ENCODE measurements around the gene PSMB2. TPM values are rescaled to one million over a fixed set of nuclear protein-coding genes. Genes with fewer than 3 reads are reported as not detected.

Gene PSMB2
- total RNA-seq, 1 experiment from 2014 or later = 59.9 TPM

- Mint-ChIP-seq H3K9me3 (ENCODE audit: unreplicated experiment) (no peaks in the 10 kb centered on the region), H3K27me3 (ENCODE audit: insufficient read depth, unreplicated experiment) (no peaks in the 10 kb centered on the region), H3K4me1 (ENCODE audit: low read depth, unreplicated experiment) (no peaks in the 10 kb centered on the region), H3K27ac (ENCODE audit: unreplicated experiment) (no peak overlapping the region), H3K36me3 (ENCODE audit: insufficient read depth, unreplicated experiment) (peaks cover 26% of the 10 kb centered on the region), H3K4me3 (ENCODE audit: unreplicated experiment) (no peak overlapping the region)
- Histone ChIP-seq H3K4me3 (ENCODE audit: low read depth, low read length) (no peak overlapping the region), H3K9me3 (no peaks in the 10 kb centered on the region), H3K4me1 (no peaks in the 10 kb centered on the region), H3K27me3 (replicated peaks; ENCODE audit: control insufficient read depth, insufficient read depth, low read length) (no peaks in the 10 kb centered on the region), H3K36me3 (ENCODE audit: control insufficient read depth, insufficient read depth, low read length) (no peaks in the 10 kb centered on the region)
- POLR2A ChIA-PET = no interaction called here
- no TSS peak for BruUV-seq (replicated peaks)
- CTCF ChIA-PET = no interaction called here
- no peak for DNase-seq
- intact Hi-C loops (cut with micrococcal nuclease; ENCODE audit: unreplicated experiment) = no loop called here
- no peak for TF ChIP-seq CTCF (IDR thresholded peaks at IDR 0.05; ENCODE audit: insufficient read depth in 1 of 2, low read depth in 1 of 2, low read length in 1 of 2, severe bottlenecking in 1 of 2, unreplicated experiment in 1 of 2)
These were observed 41.9 kb downstream of the PSMB2 start for GRCh38 chr1:35599411-35599810.

- Histone ChIP-seq H3K9me3 (no peaks in the 10 kb centered on the region), H3K27me3 (replicated peaks; ENCODE audit: control insufficient read depth, insufficient read depth, low read length) (no peaks in the 10 kb centered on the region), H3K36me3 (ENCODE audit: control insufficient read depth, insufficient read depth, low read length) (no peaks in the 10 kb centered on the region), H3K4me3 (ENCODE audit: low read depth, low read length) (no peak overlapping the region), H3K4me1 (no peaks in the 10 kb centered on the region)
- no peaks in the 10 kb centered on the region for H3K9me3 Mint-ChIP-seq (ENCODE audit: unreplicated experiment)
- POLR2A ChIA-PET = no interaction called here
- H3K4me1 Mint-ChIP-seq (ENCODE audit: low read depth, unreplicated experiment) = no peaks in the 10 kb centered on the region
- intact Hi-C loops (cut with micrococcal nuclease; ENCODE audit: unreplicated experiment) = no loop called here
- CTCF ChIA-PET = no interaction called here
- no peak for TF ChIP-seq CTCF (IDR thresholded peaks at IDR 0.05; ENCODE audit: insufficient read depth in 1 of 2, low read depth in 1 of 2, low read length in 1 of 2, severe bottlenecking in 1 of 2, unreplicated experiment in 1 of 2)
- H3K27me3 Mint-ChIP-seq (ENCODE audit: insufficient read depth, unreplicated experiment) = no peaks in the 10 kb centered on the region
- DNase-seq = no peak
- H3K36me3 Mint-ChIP-seq (ENCODE audit: insufficient read depth, unreplicated experiment) = peaks cover 22% of the 10 kb centered on the region
- no peak overlapping the region for H3K27ac Mint-ChIP-seq (ENCODE audit: unreplicated experiment)
- no TSS peak for BruUV-seq (replicated peaks)
- no peak overlapping the region for H3K4me3 Mint-ChIP-seq (ENCODE audit: unreplicated experiment)
These were observed 42.4 kb downstream of the PSMB2 start for GRCh38 chr1:35598895-35599294.

- Histone ChIP-seq H3K27me3 (replicated peaks; ENCODE audit: control insufficient read depth, insufficient read depth, low read length) (no peaks in the 10 kb centered on the region), H3K4me3 (ENCODE audit: low read depth, low read length) (no peak overlapping the region), H3K36me3 (ENCODE audit: control insufficient read depth, insufficient read depth, low read length) (no peaks in the 10 kb centered on the region), H3K9me3 (no peaks in the 10 kb centered on the region), H3K4me1 (no peaks in the 10 kb centered on the region)
- no peak for TF ChIP-seq CTCF (IDR thresholded peaks at IDR 0.05; ENCODE audit: insufficient read depth in 1 of 2, low read depth in 1 of 2, low read length in 1 of 2, severe bottlenecking in 1 of 2, unreplicated experiment in 1 of 2)
- no TSS peak for BruUV-seq (replicated peaks)
- peaks cover 20% of the 10 kb centered on the region for H3K36me3 Mint-ChIP-seq (ENCODE audit: insufficient read depth, unreplicated experiment)
- POLR2A ChIA-PET = interaction anchor here (0.6 kb wide), 1 partner anchor 44 kb away, joined by 4 read pairs; no protein-coding TSS in a partner anchor
- no peaks in the 10 kb centered on the region for H3K9me3 Mint-ChIP-seq (ENCODE audit: unreplicated experiment)
- no peaks in the 10 kb centered on the region for H3K4me1 Mint-ChIP-seq (ENCODE audit: low read depth, unreplicated experiment)
- DNase-seq = no peak
- H3K27me3 Mint-ChIP-seq (ENCODE audit: insufficient read depth, unreplicated experiment) = no peaks in the 10 kb centered on the region
- H3K4me3 Mint-ChIP-seq (ENCODE audit: unreplicated experiment) = no peak overlapping the region
- CTCF ChIA-PET = no interaction called here
- no peak overlapping the region for H3K27ac Mint-ChIP-seq (ENCODE audit: unreplicated experiment)
- intact Hi-C loops (cut with micrococcal nuclease; ENCODE audit: unreplicated experiment) = no loop called here
These were observed 43.5 kb downstream of the PSMB2 start for GRCh38 chr1:35597870-35598269.
